ENCODE results near the gene IRF7.

Gene IRF7

DNA sequence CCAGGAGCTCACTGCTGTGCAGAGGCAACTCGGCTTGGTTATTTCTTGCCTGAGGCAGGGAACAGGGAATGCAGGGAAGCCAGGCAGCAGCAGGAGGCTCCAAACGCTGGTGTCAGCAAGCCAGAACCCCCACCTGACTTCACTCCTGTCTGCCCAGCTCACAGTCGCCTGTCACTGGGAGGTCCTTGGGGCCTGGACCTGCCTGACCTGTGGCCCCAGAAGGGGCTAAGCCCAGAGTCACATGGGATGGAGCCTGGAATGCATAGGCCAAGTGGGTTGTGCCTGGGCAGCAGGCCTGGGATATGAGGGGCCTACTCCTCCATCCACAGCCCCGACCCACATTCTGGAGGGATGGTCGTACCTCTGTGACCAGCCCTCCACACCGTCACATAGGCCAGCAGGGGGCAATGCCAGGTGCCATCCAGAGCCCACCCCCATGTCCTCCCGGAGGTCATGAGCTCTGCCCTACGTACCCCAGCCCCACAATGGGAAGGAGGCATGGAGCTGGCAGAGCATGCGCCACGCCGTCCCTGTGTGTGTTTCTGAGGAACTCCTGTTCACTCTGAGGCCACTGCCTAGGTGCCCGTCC is 49.7 kb downstream of the IRF7 start:
- no peak for DNase-seq (ENCODE audit: low read depth in 1 of 2, low spot score in 1 of 2)

DNA sequence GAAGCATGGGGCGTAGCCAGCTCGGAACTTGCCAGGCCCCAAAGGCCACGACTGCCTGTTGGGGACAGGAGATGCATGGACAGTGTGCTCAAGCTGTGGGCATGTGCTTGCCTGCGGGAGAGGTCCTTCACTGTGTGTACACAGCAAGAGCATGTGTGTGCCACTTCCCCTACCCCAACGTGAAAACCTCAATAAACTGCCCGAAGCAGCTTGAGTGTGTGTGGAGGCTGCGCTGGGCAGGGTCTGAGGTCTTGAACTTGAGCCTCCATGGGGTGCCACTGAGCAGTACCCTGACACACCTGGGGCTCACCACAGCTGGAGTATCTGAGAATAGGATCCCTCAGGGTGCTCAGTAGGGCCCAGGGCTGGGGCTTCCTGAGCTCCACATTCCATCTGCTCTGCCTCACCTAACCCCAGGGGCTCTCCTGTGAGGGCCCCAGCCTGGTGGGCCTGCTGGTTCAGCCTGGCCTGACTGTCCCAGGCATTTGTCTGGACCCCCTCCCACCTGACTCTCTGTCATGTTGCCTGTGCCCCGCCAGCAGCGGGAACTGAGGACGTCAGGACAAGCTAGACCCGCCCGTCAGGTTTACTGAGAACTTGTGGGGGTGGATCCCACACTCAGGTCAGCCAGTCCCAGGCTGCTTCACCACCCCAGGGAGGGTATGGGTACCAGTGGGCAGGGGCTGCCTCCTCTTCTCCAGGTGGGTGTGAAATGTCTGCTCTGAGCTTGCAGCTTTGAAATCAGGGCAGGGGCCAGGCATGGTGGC is 51.8 kb downstream of the IRF7 start:
- DNase-seq (ENCODE audit: low read depth in 1 of 2, low spot score in 1 of 2): no peak

DNA sequence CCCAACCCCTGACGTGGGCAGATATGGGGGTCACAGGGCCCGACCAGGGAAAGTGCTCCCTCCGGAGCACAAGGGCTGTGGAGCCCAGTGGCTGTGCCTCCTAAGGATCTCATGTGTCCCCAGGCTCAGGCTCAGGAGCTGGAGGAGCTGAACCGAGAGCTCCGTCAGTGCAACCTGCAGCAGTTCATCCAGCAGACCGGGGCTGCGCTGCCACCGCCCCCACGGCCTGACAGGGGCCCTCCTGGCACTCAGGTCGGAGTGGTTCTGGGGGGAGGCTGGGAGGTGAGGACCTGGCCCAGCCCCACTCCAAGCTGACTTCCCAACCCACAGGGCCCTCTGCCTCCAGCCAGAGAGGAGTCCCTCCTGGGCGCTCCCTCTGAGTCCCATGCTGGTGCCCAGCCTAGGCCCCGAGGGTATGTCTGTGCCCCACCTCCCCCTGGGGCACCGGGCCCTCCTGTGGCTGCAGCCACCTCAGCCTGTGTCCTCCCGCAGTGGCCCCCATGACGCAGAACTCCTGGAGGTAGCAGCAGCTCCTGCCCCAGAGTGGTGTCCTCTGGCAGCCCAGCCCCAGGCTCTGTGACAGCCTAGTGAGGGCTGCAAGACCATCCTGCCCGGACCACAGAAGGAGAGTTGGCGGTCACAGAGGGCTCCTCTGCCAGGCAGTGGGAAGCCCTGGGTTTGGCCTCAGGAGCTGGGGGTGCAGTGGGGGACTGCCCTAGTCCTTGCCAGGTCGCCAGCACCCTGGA is 52.5 kb downstream of the IRF7 start:
- DNase-seq (ENCODE audit: low read depth in 1 of 2, low spot score in 1 of 2): no peak

Data from stimulated activated CD4-positive, alpha-beta T cell treated with anti-CD3 and anti-CD28 coated beads, Interleukin-15, amount 100 ng/mL, for 1 hour (primary cell).